Esophagus muscularis mucosa (tissue), 4 donors: ENCODE measurements around the gene IGF2BP3.

Experiments used
- EP300 ChIP-seq: sonication (generic); formaldehyde crosslinking; IDR thresholded peaks from one replicate; pipeline ENCODE4 v1.6.1; 2017; ENCODE audit warnings: antibody characterized with exemption
- POLR2A ChIP-seq: fragments of 450-650 bp; IDR thresholded peaks from one replicate; pipeline ENCODE4 v1.6.1; 2017; ENCODE audit warnings: antibody characterized with exemption, moderate library complexity, mild to moderate bottlenecking, low read depth
- TF ChIP-seq, protein P1 (sequence below), 3 experiments: fragments of 200-600 bp in 2 of 3; fragments of 450-650 bp in 1 of 3; sonication (generic) in 2 of 3; IDR thresholded peaks; one replicate each; pipeline ENCODE4 v1.5.1; 2017 to 2019; ENCODE audit warnings: antibody characterized with exemption in 3 of 3, mild to moderate bottlenecking in 2 of 3, moderate library complexity in 1 of 3

- TF ChIP-seq, protein P1, sequence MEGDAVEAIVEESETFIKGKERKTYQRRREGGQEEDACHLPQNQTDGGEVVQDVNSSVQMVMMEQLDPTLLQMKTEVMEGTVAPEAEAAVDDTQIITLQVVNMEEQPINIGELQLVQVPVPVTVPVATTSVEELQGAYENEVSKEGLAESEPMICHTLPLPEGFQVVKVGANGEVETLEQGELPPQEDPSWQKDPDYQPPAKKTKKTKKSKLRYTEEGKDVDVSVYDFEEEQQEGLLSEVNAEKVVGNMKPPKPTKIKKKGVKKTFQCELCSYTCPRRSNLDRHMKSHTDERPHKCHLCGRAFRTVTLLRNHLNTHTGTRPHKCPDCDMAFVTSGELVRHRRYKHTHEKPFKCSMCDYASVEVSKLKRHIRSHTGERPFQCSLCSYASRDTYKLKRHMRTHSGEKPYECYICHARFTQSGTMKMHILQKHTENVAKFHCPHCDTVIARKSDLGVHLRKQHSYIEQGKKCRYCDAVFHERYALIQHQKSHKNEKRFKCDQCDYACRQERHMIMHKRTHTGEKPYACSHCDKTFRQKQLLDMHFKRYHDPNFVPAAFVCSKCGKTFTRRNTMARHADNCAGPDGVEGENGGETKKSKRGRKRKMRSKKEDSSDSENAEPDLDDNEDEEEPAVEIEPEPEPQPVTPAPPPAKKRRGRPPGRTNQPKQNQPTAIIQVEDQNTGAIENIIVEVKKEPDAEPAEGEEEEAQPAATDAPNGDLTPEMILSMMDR (IDR thresholded peaks at IDR 0.05), result no peak
- no peak for TF ChIP-seq POLR2A
- TF ChIP-seq EP300, result no peak
Observed at GRCh38 chr7:23356726-23357125, 113.6 kb downstream of the IGF2BP3 start.
